GM19025 (cell line): Measurements from ENCODE around the gene ARHGAP10.
"Not testable (repeated sequence)": the region's sequence is repeated elsewhere in the genome, so short reads cannot be mapped to it uniquely, and the experiment has no call there.

ENCODE experiments used
- ATAC-seq: cut with Tn5 transposase; IDR thresholded peaks from one replicate; pipeline ENCODE4 v1.9.1; 2021; ENCODE audit warnings: mild to moderate bottlenecking, low read depth, moderate library complexity; ENCODE audit not compliant: unreplicated experiment

Gene ARHGAP10

GRCh38 chr4:147975325-147975724, 243.4 kb downstream of the ARHGAP10 start:
- no peak for ATAC-seq

- ATAC-seq: no peak
These were observed 244.3 kb downstream of the ARHGAP10 start for GRCh38 chr4:147975933-147976928.

- ATAC-seq: no peak
These were observed 248.7 kb downstream of the ARHGAP10 start for GRCh38 chr4:147980586-147980985.

- ATAC-seq: peak; percentile 83
These were observed 249.4 kb downstream of the ARHGAP10 start for GRCh38 chr4:147981305-147981704.

- ATAC-seq: no peak
These were observed 252.3 kb downstream of the ARHGAP10 start for GRCh38 chr4:147984065-147984777.

- no peak for ATAC-seq
These were observed 252.9 kb downstream of the ARHGAP10 start for GRCh38 chr4:147984778-147985138.

- no peak for ATAC-seq
These were observed 253.5 kb downstream of the ARHGAP10 start for GRCh38 chr4:147985376-147985775.

GRCh38 chr4:147987252-147987651, 255.4 kb downstream of the ARHGAP10 start:
- peak; percentile 55 for ATAC-seq

- ATAC-seq: no peak
These were observed 259.8 kb downstream of the ARHGAP10 start for GRCh38 chr4:147991543-147992283.

GRCh38 chr4:147994076-147994475, 262.2 kb downstream of the ARHGAP10 start:
- ATAC-seq: no peak

GRCh38 chr4:147994491-147995385, 262.9 kb downstream of the ARHGAP10 start:
- no peak for ATAC-seq

DNA sequence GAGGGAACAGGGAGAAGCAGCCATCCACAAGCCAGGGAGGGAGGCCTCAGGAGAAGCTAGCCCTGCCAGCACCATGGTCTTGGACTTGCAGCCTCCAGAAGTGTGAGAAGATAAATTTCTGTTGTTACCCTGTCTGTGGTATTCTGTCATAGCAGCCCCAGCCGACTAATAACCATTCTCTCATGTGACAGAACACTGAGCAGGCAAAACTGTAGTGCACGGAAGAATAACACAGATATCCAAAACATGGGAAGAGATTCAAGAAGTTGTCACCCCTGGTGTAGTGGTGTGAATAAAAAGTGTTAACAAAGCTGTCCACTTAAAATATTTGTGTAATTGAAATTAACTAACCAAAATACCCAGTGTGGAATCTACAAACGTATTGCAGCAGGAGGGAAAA, 265.0 kb downstream of the ARHGAP10 start:
- no peak for ATAC-seq

DNA sequence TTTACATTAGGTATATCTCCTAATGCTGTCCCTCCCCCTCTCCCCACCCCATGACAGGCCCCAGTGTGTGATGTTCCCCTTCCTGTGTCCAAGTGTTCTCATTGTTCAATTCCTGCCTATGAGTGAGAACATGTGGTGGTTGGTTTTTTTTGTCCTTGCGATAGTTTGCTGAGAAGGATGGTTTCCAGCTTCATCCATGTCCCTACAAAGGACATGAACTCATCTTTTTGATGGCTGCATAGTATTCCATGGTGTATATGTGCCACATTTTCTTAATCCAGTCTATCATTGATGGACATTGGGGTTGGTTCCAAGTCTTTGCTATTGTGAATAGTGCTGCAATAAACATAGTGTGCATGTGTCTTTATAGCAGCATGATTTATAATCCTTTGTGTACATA, 268.1 kb downstream of the ARHGAP10 start:
- not testable (repeated sequence) for ATAC-seq

DNA sequence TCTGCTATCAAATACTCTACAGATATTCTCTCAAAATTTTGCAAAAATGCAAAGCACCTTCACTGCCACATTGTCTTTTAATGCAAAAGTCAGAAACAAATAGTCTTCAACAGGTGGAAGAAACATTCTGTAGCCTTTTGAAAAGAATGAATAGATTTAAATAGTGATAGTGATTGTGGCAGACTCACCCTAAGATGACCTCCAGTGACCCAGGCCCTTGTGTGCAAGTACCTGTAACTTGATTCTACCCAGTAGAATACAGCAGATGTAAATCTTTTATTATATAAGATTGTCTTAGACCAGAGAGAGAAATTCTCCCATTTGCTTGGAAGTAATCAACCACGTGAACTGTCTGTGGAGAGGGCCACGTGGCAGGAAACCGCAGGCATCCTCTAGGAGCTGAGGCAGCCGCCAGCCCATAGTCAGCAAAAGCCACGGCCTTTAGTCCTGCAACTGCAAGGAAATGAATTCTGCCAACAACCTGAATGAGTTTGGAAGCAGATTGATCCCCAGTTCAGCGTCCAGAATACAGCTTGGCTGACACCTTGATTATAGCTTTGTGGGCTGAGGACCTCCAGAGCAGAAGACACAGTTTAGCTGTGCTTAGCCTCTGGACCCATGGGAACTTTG, 272.5 kb downstream of the ARHGAP10 start:
- ATAC-seq: no peak

DNA sequence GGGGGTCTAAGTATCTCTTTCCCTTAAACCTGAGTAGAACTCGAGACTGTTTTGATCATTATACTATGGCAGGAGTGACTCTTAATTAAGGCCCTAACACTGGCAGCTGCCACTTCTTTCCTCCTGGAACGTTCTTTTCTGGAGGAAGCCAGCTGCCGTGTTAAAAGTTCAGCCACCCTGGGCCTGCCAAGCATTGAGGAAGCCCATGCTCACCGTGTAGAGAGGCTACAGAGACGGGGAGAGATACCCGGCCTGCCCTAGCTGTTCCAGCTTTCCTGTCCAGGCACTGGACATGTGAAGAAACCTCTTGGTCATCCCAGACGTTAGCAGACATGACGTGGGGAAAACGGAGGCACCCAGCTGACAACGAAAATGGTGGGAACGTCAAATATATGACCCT, 274.1 kb downstream of the ARHGAP10 start:
- no peak for ATAC-seq

DNA sequence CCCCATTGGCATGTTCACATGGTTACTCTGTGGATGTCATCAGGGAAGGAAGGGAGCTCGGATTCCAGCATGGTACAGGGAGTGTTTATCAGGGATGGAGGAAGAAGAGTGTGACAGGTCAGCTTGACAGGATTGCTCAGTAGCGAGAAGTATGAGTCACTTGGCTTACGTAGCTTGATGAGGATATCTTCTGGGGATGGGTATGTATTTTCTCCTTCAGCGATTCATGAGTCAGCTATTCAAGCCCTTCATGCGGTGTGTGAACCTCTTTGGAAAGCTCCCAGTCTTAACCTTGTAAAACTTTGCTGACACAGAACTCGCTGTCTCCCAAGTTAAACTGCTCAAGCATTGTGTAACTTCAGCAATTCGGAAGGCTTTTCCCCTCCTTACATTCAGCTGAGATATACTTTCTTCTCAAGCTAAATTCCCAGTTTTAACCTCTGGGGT, 275.4 kb downstream of the ARHGAP10 start:
- no peak for ATAC-seq

DNA sequence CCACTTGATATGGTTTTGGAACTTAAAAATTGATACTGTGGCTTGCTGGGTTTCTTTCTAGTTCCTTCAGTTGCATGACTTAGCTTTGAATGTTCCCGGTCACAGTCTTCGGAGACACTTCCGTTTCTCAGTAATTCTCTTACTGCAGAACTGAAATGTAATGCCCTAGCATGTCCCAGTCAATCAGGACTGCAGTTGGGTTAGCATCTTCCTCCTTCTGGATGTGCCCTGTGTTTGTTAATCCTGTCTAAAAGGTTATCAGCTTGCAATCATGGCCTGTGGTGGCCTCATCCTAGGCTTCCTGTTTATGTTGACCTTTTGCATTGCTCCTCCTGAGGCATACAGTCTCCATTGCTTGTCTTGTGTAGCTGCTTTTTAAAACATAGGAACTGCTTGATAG, 275.9 kb downstream of the ARHGAP10 start:
- ATAC-seq: no peak

DNA sequence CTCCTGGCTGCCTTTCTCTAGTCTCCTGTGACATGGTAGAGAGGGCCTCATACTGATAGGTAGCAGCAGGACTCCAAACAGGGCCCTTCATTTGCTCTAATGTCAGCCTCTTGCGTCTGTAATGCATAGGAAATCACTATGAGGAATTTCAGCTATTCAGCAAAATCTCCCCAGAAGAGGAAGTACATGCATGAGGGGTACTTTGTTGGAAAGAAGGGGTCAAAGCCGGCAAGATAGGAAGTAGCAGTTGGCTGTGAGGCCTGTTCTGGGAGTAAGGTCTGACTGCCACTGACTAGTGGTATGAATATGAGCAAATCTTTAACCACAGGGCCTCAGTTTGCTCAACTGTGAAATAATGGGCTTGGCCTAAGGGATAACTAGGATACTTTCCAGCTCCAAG, 283.2 kb downstream of the ARHGAP10 start:
- no peak for ATAC-seq

GRCh38 chr4:148015468-148015867, 283.6 kb downstream of the ARHGAP10 start:
- no peak for ATAC-seq
